GM21576 (cell line): ENCODE measurements around the gene TMEM151A.

Source experiments
- ATAC-seq: cut with Tn5 transposase; IDR thresholded peaks from one replicate; pipeline ENCODE4 v1.9.1; 2021; ENCODE audit warnings: mild to moderate bottlenecking, moderate library complexity; ENCODE audit not compliant: unreplicated experiment

The TMEM151A gene

GRCh38 chr11:66334605-66335442 lies 43.1 kb downstream of the TMEM151A start:
- no peak for ATAC-seq

GRCh38 chr11:66335531-66336233 lies 44.0 kb downstream of the TMEM151A start:
- ATAC-seq: no peak

GRCh38 chr11:66336234-66337102 lies 44.8 kb downstream of the TMEM151A start, which contains the start of gene RIN1:
RIN1 (minus strand) TSS chr11:66336434; CDS start chr11:66336402, 32 bp downstream.
- ATAC-seq: peak; percentile 44

- ATAC-seq: no peak
Measured at GRCh38 chr11:66337103-66337899, 45.6 kb downstream of the TMEM151A start.

GRCh38 chr11:66338276-66339161 lies 46.8 kb downstream of the TMEM151A start:
- ATAC-seq: no peak

- ATAC-seq: no peak
Measured at GRCh38 chr11:66339162-66339675, 47.5 kb downstream of the TMEM151A start.

- no peak for ATAC-seq
Measured at GRCh38 chr11:66339686-66340483, 48.2 kb downstream of the TMEM151A start.

GRCh38 chr11:66340596-66341501 lies 49.2 kb downstream of the TMEM151A start:
- no peak for ATAC-seq

GRCh38 chr11:66341502-66342126 lies 49.9 kb downstream of the TMEM151A start:
- ATAC-seq: no peak

- ATAC-seq: no peak
Measured at GRCh38 chr11:66343176-66343575, 51.5 kb downstream of the TMEM151A start.

- ATAC-seq: peak; percentile 76
Measured at GRCh38 chr11:66344550-66345315, 53.0 kb downstream of the TMEM151A start, which contains the start of gene BRMS1. BRMS1 (minus strand) TSS chr11:66345104; CDS start chr11:66342234, 2,870 bp downstream.

GRCh38 chr11:66345316-66345649 lies 53.6 kb downstream of the TMEM151A start:
- peak; percentile 11 for ATAC-seq
